GM06990 (cell line): Measurements from ENCODE around the gene ZFAND2A.

ENCODE experiments used
- DNase-seq: peaks from one replicate; pipeline ENCODE4 v3.0.0-alpha.2; 2011; ENCODE audit not compliant: insufficient read length; ENCODE audit errors: extremely low read depth
- H3K27me3 ChIP-seq: replicated peaks from 2 replicates; pipeline ENCODE4 v1.6.0; 2011; ENCODE audit warnings: low read length; ENCODE audit not compliant: control insufficient read depth, insufficient read depth
- H3K36me3 ChIP-seq: 2 replicates; pipeline ENCODE4 v1.5.1; 2011; ENCODE audit warnings: low read length; ENCODE audit not compliant: control insufficient read depth, insufficient read depth
- H3K4me3 ChIP-seq: replicated peaks from 2 replicates; pipeline ENCODE4 v1.5.1; 2011; ENCODE audit warnings: low read depth, mild to moderate bottlenecking, control low read depth, low read length
- TF ChIP-seq, protein P1 (sequence below): IDR thresholded peaks from 2 replicates; pipeline ENCODE4 v1.5.1; 2011; ENCODE audit warnings: low read length, control low read depth, mild to moderate bottlenecking, inconsistent platforms; ENCODE audit not compliant: insufficient read depth, poor library complexity, severe bottlenecking

Gene ZFAND2A

DNA sequence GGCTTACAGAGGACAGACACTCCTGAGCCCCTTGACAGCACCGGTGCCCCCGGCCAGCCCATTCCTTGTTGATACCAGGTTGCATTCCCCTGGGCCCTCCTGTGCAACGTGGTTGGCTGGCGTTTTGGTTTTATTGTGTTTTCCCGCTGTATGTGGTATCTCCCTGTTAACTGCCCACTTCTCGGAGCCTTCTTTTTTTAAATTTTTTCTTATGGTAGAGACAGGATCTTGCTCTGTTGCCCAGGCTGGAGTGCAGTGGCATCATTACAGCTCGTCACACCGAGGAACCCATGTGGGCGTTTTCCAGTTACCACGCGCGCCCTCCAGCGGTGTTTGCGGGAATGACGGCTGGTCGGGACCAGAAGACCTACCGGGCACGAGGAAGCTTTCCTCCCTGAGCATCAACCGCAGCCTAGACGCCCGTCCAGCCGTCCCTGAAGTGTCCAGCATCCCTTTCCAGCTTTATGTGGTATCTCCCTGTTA lies 16.9 kb upstream of the ZFAND2A start:
- TF ChIP-seq, protein P1, sequence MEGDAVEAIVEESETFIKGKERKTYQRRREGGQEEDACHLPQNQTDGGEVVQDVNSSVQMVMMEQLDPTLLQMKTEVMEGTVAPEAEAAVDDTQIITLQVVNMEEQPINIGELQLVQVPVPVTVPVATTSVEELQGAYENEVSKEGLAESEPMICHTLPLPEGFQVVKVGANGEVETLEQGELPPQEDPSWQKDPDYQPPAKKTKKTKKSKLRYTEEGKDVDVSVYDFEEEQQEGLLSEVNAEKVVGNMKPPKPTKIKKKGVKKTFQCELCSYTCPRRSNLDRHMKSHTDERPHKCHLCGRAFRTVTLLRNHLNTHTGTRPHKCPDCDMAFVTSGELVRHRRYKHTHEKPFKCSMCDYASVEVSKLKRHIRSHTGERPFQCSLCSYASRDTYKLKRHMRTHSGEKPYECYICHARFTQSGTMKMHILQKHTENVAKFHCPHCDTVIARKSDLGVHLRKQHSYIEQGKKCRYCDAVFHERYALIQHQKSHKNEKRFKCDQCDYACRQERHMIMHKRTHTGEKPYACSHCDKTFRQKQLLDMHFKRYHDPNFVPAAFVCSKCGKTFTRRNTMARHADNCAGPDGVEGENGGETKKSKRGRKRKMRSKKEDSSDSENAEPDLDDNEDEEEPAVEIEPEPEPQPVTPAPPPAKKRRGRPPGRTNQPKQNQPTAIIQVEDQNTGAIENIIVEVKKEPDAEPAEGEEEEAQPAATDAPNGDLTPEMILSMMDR, result peak; percentile 50
- peak; percentile 82 for DNase-seq
- Histone ChIP-seq H3K27me3 (no peaks in the 10 kb centered on the region; the same call in 1 of the 2 replicates), H3K36me3 (no peaks in the 10 kb centered on the region), H3K4me3 (no peak overlapping the region)

DNA sequence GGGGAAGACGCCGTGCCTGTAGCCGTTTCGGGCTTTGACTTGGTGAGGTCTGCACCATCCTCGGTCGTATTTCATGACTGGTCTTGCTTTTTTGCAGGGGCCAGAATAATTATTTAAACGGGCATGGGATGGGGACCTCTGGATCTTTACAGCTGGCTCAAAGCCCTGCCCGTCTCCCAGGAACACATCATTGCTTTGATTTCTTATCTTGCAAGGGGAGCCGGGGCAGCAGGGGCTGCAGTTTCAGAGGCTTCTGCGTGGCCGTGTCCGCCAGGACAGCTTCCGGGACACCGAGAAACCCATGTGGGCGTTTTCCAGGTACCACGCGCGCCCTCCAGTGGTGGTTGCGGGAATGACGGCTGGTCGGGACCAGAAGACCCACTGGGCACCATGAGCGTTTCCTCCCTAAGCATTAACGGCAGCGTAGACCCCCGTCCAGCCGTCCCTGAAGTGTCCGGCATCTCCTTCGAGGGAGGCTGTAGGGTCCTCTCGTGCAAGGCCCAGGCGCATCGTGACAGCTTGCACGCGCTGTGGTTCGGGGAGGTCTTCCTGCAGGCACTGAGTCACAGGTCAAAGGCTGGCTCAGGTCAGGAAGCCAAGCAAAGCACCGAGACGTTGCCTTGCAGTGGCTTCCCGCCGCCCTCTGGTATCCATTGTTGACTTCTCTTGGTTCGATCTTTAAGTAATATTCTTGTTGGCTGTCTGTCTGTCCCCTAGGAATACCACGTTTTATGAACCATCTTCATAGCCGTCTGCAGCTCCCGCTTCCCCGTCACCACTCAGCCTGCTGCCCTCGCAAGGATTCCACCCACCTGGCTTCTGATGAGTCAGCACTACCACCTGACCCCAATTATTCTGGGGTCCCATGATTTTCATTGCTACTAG lies 16.2 kb upstream of the ZFAND2A start:
- Histone ChIP-seq H3K4me3 (peak overlapping the region; percentile 32), H3K36me3 (no peaks in the 10 kb centered on the region), H3K27me3 (no peaks in the 10 kb centered on the region; the same call in 1 of the 2 replicates)
- TF ChIP-seq, protein P1, result peak; percentile 99
- DNase-seq, result peak; percentile 84

DNA sequence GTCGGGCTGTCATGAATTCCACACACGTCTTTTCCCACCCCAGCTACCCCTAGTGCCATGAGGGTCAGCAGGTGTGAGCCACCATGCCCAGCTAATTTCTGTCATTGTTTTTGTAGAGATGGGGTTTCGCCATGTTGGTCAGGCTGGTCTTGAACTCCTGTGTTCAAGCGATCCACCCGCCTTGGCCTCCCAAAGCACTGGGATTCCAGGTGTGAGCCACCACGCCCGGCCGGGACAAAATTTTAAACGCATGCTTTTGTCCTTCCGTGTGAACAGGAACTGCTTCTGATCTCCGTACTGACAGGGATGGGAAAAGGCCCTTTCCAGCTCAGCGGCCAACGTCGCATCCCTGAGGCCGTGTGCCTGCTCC lies 15.6 kb upstream of the ZFAND2A start:
- Histone ChIP-seq H3K4me3 (no peak overlapping the region), H3K36me3 (no peaks in the 10 kb centered on the region), H3K27me3 (no peaks in the 10 kb centered on the region; the same call in 1 of the 2 replicates)
- TF ChIP-seq, protein P1, result no peak
- DNase-seq, result no peak

DNA sequence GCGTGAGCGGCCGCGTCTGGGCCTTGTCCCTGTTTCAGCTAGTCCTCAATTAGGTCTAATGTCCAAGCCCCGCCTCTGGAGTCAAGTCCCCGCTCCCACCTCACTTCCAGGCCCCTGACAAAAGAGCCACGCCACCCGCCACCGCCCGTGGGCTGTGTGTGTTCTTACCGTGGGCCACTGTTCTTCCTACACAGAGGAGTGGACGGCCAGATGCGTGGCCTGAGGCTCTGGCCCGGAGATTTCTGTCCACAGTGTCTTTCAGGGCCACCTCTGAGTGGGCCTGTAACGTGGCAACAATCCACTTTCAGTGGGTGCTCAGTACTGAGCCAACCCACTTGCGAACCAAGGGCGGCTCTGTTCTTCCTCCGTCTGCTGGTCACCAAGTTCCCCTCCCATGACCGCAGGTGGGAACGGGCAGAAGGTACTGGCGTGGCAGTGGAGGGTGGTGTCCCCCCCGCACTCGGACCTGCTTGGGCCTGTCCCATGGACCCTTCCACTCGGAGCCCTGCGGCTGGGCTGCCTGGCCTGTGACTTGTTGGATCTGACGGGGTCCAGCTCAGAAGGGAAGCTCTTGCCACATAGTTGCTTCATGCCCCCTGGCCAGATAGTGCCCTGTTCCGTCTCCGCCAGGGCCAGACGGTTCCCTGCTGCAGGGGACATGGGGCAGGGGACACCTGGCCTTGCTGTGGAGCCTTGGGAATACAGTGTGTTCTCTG lies 15.0 kb upstream of the ZFAND2A start:
- no peaks in the 10 kb centered on the region for H3K36me3 ChIP-seq
- TF ChIP-seq, protein P1, result no peak
- DNase-seq, result no peak
- H3K27me3 ChIP-seq, result no peaks in the 10 kb centered on the region; the same call in 1 of the 2 replicates
- no peak overlapping the region for H3K4me3 ChIP-seq

- Histone ChIP-seq H3K27me3 (no peaks in the 10 kb centered on the region; the same call in 1 of the 2 replicates), H3K36me3 (no peaks in the 10 kb centered on the region), H3K4me3 (no peak overlapping the region)
- TF ChIP-seq, protein P1, result no peak
- DNase-seq, result no peak
Observed at GRCh38 chr7:1174002-1174401, 14.0 kb upstream of the ZFAND2A start.
